ENCODE data around the gene ST7. TPM values are rescaled to one million over a fixed set of nuclear protein-coding genes. Genes with fewer than 3 reads are reported as not detected.

The ST7 gene
- total RNA-seq, 1 experiment from 2014 or later, result 38.2 TPM

DNA sequence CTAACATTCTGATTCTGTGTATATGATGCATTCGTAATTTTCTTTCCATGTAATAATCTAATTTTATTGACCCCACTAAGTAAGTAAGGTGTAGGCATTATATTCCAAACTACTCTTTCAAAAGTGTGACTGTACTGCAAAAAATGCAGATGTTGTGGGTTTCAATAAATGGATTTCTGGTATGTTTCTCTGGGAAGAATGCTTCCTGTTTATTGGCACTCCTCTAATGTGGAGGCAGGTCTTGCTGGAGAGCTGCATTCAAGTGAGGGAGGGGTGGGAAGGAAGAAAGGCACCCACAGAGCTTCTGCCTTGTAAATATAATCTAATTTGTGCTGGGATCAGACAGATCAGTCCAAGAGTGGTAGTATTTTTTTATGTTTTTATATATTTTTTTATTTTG lies 23.9 kb downstream of the ST7 start:
- DNase-seq, result no peak
- CTCF ChIA-PET, result no interaction called here
- no TSS peak for BruUV-seq (replicated peaks)
- intact Hi-C loops (cut with micrococcal nuclease; ENCODE audit: unreplicated experiment), result no loop called here
- Mint-ChIP-seq H3K4me3 (ENCODE audit: unreplicated experiment) (no peak overlapping the region), H3K4me1 (ENCODE audit: low read depth, unreplicated experiment) (peaks cover 8% of the 10 kb centered on the region), H3K9me3 (ENCODE audit: unreplicated experiment) (no peaks in the 10 kb centered on the region), H3K27me3 (ENCODE audit: insufficient read depth, unreplicated experiment) (no peaks in the 10 kb centered on the region), H3K36me3 (ENCODE audit: insufficient read depth, unreplicated experiment) (no peaks in the 10 kb centered on the region), H3K27ac (ENCODE audit: unreplicated experiment) (no peak overlapping the region)
- peaks cover 8% of the 10 kb centered on the region; the same call in 1 of the 2 replicates for H3K9me3 ChIP-seq
- no peaks in the 10 kb centered on the region for H3K27me3 ChIP-seq (replicated peaks; ENCODE audit: control insufficient read depth, insufficient read depth, low read length)
- no peak overlapping the region for H3K4me3 ChIP-seq (ENCODE audit: low read depth, low read length)
- POLR2A ChIA-PET, result no interaction called here
- TF ChIP-seq, protein P1, sequence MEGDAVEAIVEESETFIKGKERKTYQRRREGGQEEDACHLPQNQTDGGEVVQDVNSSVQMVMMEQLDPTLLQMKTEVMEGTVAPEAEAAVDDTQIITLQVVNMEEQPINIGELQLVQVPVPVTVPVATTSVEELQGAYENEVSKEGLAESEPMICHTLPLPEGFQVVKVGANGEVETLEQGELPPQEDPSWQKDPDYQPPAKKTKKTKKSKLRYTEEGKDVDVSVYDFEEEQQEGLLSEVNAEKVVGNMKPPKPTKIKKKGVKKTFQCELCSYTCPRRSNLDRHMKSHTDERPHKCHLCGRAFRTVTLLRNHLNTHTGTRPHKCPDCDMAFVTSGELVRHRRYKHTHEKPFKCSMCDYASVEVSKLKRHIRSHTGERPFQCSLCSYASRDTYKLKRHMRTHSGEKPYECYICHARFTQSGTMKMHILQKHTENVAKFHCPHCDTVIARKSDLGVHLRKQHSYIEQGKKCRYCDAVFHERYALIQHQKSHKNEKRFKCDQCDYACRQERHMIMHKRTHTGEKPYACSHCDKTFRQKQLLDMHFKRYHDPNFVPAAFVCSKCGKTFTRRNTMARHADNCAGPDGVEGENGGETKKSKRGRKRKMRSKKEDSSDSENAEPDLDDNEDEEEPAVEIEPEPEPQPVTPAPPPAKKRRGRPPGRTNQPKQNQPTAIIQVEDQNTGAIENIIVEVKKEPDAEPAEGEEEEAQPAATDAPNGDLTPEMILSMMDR (IDR thresholded peaks at IDR 0.05; ENCODE audit: insufficient read depth in 1 of 2, low read depth in 1 of 2, low read length in 1 of 2, severe bottlenecking in 1 of 2, unreplicated experiment in 1 of 2), result no peak
- no peaks in the 10 kb centered on the region for H3K36me3 ChIP-seq (ENCODE audit: control insufficient read depth, insufficient read depth, low read length)
- H3K4me1 ChIP-seq, result peaks cover 3% of the 10 kb centered on the region; the same call in 1 of the 2 replicates

DNA sequence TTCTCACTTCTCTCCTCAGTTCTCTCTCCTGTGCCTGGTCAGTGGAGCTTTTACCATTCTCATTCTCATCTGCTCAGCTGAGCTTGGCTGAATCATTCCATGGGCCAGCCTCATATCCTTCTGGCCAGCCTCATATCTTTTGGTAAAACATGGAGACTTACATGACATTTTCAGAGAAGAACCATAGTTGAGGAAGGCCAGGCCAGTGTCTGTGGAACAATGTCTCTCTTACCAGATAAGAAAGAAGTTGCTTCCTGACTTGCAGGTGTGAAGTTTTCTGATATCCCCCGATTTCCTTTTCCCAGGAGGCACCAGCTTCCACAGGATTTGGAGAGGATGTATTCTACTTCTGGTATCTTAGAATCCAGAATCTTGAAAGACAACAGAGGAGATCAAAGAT lies 24.7 kb downstream of the ST7 start:
- Histone ChIP-seq H3K9me3 (peaks cover 8% of the 10 kb centered on the region; the same call in 1 of the 2 replicates), H3K4me1 (peaks cover 3% of the 10 kb centered on the region; the same call in 1 of the 2 replicates), H3K27me3 (replicated peaks; ENCODE audit: control insufficient read depth, insufficient read depth, low read length) (no peaks in the 10 kb centered on the region), H3K4me3 (ENCODE audit: low read depth, low read length) (no peak overlapping the region), H3K36me3 (ENCODE audit: control insufficient read depth, insufficient read depth, low read length) (no peaks in the 10 kb centered on the region)
- Mint-ChIP-seq H3K4me3 (ENCODE audit: unreplicated experiment) (no peak overlapping the region), H3K27ac (ENCODE audit: unreplicated experiment) (no peak overlapping the region), H3K27me3 (ENCODE audit: insufficient read depth, unreplicated experiment) (no peaks in the 10 kb centered on the region), H3K36me3 (ENCODE audit: insufficient read depth, unreplicated experiment) (no peaks in the 10 kb centered on the region), H3K9me3 (ENCODE audit: unreplicated experiment) (no peaks in the 10 kb centered on the region), H3K4me1 (ENCODE audit: low read depth, unreplicated experiment) (no peaks in the 10 kb centered on the region)
- DNase-seq, result no peak
- ChIA-PET POLR2A (no interaction called here), CTCF (no interaction called here)
- BruUV-seq (replicated peaks), result no TSS peak
- TF ChIP-seq, protein P1 (IDR thresholded peaks at IDR 0.05; ENCODE audit: insufficient read depth in 1 of 2, low read depth in 1 of 2, low read length in 1 of 2, severe bottlenecking in 1 of 2, unreplicated experiment in 1 of 2), result no peak
- intact Hi-C loops (cut with micrococcal nuclease; ENCODE audit: unreplicated experiment), result no loop called here

DNA sequence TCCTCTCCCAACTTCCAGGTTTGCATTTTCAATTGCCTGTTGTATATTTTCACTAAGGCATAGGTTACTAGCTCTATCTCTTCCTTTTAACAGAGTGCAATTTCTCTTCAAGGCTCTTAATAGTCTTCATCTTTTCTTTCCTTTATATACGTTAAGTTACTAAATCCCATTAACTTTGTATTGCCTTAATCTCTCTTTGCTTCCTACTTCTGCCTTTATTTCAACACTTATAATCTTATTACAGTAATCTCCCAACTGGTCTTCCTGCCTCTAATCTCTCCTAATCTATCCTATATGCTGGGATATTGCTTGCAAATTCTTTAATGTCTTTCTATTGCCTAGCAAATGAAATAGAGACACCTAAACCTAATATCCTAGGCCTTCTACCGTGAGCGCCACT lies 26.1 kb downstream of the ST7 start:
- no peaks in the 10 kb centered on the region for H3K27me3 Mint-ChIP-seq (ENCODE audit: insufficient read depth, unreplicated experiment)
- H3K9me3 Mint-ChIP-seq (ENCODE audit: unreplicated experiment), result no peaks in the 10 kb centered on the region
- no peaks in the 10 kb centered on the region for H3K36me3 Mint-ChIP-seq (ENCODE audit: insufficient read depth, unreplicated experiment)
- no peaks in the 10 kb centered on the region for H3K36me3 ChIP-seq (ENCODE audit: control insufficient read depth, insufficient read depth, low read length)
- CTCF ChIA-PET, result interaction anchor here (1.0 kb wide), 1 partner anchor 148 kb away, joined by 4 read pairs; no protein-coding TSS in a partner anchor
- H3K4me1 ChIP-seq, result peaks cover 3% of the 10 kb centered on the region; the same call in 1 of the 2 replicates
- H3K4me3 ChIP-seq (ENCODE audit: low read depth, low read length), result no peak overlapping the region
- H3K4me3 Mint-ChIP-seq (ENCODE audit: unreplicated experiment), result no peak overlapping the region
- no peaks in the 10 kb centered on the region for H3K27me3 ChIP-seq (replicated peaks; ENCODE audit: control insufficient read depth, insufficient read depth, low read length)
- POLR2A ChIA-PET, result no interaction called here
- intact Hi-C loops (cut with micrococcal nuclease; ENCODE audit: unreplicated experiment), result no loop called here
- peaks cover 7% of the 10 kb centered on the region; the same call in 1 of the 2 replicates for H3K9me3 ChIP-seq
- no TSS peak for BruUV-seq (replicated peaks)
- no peak overlapping the region for H3K27ac Mint-ChIP-seq (ENCODE audit: unreplicated experiment)
- DNase-seq, result no peak
- TF ChIP-seq, protein P1 (IDR thresholded peaks at IDR 0.05; ENCODE audit: insufficient read depth in 1 of 2, low read depth in 1 of 2, low read length in 1 of 2, severe bottlenecking in 1 of 2, unreplicated experiment in 1 of 2), result no peak
- H3K4me1 Mint-ChIP-seq (ENCODE audit: low read depth, unreplicated experiment), result no peaks in the 10 kb centered on the region
